Measurements from ENCODE around the gene TAF3.

The TAF3 gene

GRCh38 chr10:8060704-8061121 is 242.4 kb downstream of the TAF3 start:
- no peak for DNase-seq

DNA sequence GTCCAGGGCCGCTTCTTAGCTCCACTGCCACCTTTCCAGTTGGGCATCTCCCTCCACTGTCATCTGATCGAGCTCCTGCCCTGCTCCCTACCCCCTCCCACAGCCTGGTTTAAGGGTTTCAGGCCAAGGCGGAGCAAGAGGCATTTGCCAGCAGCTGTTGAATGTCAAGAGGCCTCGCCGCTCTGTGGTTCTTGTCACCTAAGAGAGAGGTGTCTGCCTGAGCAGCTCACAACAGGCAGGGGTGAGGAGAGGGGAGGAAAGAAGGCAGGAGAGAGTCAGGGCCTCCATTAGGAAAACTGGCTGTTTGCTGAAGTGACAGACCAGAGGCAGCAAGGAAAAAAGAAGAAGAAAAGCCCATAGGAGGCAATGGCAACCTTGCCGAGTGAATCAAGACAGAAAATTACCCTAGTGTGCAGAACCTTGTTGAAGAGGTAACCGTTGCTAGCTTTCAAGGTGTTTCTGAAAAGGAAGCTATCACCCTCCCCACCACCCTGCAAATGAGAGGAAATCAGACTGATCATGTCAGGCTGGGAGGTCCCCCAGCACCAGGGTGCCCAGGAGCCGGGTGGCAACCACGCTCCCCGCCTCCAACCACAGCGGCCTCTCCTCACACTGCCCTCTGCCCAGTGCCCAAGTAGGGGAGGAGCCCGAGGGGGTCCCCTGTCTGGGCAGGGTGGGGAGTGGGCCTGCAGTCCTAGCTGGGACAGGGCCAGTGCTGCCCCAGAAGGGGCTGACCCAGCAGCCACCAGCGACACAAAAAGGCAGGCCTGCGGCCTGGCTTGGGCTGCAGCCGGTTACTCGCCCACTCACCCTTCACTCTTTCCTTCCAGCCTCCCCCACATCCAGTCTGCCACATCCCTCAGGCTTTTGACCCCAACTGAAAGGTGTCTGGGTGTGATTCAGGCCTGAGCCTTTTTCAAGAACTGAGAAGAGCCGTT is 243.2 kb downstream of the TAF3 start:
- DNase-seq: peak; percentile 69

DNA sequence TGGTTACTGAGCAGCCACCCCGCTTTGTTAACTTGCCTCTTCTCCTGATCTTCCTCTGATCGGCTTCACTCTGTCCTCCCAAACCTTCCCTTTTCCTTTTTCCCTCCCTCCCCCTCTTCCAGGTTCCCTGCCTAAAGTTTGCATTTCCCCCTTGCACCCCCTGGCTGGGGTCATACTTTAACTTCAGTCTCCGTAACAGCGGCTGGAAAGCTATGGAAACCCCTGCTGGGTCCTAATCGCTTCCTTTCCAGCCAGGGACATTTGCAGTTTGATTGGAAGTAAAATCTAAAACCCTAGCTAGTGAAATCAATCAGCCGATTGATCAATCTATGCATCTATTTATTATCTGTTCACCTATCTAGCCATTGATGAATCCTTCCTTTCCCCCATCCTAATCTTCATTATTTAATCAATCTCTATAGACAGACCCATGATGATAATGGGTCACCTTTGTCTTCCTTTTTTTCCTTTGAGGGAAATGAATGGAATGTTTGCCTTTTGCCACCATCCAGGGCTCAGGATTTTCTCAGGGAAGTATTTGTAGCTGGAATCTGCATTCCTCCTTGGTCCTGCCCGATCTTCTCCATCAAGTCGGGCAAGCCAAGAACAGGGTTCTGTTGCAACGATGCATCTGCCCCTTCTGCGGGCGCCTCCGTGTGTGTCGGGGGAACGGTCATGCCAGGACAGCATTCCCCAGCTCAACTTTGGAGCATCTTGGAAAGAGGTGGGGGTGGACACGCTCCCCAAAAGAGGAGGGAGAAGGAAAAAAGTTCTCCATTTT is 245.0 kb downstream of the TAF3 start:
- DNase-seq: no peak

GRCh38 chr10:8063935-8064334 is 245.6 kb downstream of the TAF3 start:
- DNase-seq: no peak

DNA sequence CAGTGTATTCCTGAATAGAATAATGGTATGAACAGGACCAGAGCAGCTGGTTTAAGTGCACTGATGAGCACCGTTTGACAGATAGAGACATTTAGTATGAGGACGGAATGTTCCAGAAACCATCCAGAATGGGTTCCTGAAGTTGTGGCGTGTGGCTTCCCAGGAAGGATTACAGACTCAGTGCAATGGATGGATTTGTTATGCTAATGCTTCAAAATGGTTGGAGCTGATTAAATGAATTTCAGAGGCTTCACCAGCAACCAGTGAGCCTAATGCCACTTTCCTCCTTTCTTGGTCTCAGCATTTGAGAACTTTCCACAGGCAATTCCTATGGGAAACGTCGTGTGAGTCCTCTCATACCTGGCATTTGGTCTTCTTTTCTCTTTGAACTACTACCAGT is 246.1 kb downstream of the TAF3 start:
- DNase-seq: no peak

- no peak for DNase-seq
Observed at GRCh38 chr10:8065651-8066050, 247.3 kb downstream of the TAF3 start.

DNA sequence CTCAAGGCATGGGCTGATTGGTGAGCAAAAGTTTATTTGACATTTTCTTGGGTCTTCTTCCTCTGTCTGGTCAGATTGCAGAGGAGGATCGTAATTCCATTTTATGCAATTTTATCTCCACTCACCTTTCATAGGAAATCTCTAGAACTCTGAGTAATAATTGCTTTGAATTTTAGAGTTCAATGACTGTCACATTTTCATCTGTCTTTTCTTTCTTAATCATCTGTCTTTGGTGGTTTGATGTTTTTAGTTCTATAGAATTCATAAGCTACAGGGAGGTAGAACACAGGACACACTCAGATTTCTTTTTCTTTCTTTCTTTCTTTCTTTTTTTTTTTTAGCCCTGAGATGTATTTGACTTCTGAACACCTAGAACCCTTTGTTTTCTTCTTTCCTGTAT is 247.8 kb downstream of the TAF3 start:
- DNase-seq: no peak
